ENCODE measurements around the gene PC.

DNA sequence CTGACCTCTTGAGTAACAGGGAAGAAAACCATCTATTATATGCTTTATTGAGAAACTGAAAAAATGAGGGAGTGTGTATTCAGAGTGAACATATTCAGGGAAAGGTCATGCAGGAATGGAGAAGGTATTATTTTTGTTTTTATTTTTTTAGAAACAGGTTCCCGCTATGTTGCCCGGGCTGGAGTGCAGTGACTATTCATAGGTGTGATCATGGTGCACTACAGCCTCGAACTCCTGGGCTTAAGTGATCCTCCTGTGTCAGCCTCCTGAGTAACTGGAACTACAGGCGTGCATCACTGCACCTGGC, 123.7 kb downstream of the PC start:
- TF ChIP-seq CTCF (optimal IDR thresholded peaks at IDR 0.05 in 1 of 3, IDR thresholded peaks at IDR 0.05 in 1 of 3, conservative IDR thresholded peaks at IDR 0.05 in 1 of 3; ENCODE audit: extremely low read depth in 1 of 3, insufficient read depth in 2 of 3, low read length in 3 of 3) (no peak), EZH2 (IDR thresholded peaks at IDR 0.05; ENCODE audit: low read length) (no peak)
